HG02884 (cell line): ENCODE measurements around the gene IFIT1B.
A peak's percentile ranks its signal among the peaks of the same experiment; 100 is the strongest.
"Not testable (repeated sequence)": the region's sequence is repeated elsewhere in the genome, so short reads cannot be mapped to it uniquely, and the experiment has no call there.

Source experiments
- ATAC-seq: cut with Tn5 transposase; IDR thresholded peaks from one replicate; pipeline ENCODE4 v1.9.1; 2021; ENCODE audit warnings: mild to moderate bottlenecking, moderate library complexity; ENCODE audit not compliant: unreplicated experiment

IFIT1B gene, protein sequence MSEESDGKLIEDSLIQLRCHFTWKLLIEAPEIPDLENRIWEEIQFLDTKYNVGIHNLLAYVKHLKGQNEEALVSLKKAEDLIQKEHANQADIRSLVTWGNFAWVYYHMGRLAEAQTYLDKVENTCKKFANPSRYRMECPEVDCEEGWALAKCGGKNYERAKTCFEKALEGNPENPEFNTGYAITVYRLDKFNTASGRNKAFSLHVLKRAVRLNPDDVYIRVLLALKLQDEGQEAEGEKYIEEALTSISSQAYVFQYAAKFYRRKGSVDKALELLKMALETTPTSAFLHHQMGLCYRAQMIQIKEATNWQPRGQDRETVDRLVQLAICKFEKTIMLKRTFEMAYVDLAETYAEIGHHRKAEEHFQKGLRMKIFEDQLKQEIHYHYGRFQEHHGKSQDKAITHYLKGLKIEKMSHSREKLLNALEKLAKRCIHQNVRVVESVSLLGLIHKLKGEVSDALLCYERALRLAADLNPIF

DNA sequence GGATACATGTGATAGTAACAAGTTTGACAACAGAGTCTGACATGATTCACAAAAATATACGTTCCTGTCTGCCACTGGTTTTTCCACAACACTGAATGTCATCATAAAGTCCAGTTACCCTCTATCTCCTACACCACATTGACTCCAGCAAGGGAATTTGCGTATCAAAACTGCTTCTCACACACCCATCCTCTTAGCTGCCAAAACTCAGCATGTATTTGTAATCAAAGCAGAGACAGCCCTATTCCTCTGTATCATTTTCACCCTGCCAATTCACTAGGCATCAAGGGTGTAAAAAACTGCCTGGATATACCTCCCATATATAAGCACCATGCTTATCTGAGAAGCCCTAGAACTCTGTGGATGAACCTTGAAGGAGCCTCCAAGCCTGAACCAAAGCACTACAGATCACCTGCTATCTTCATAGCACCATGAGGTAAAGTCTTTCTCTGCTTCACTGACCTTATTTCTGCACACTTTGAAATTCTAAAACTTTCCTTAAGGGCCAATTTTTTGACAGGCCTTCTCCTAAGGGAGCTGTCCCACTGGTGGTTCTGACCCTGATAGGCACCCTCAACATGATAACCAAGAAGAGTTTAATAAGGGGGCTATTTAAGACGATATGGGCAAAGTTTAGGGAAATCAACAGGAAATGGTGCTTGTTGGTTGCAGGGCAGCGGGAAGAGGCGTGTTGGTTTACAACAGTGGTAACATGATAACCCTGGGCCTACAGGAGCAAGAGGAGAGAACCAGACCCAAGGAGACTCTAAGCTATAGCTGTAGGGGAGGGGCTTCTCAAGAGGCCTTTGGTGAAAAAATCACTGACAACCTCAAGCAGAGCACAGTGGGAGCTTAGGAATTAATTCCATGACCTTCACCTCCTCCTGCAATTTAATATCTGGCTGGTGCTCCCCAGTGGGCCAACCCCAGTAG is at the start of gene IFIT1B:
Gene IFIT1B, plus strand, starts transcription at position 352 of the 933 bp plus-strand sequence. Its CDS starts 80 bp downstream, at position 432.
- no peak for ATAC-seq

DNA sequence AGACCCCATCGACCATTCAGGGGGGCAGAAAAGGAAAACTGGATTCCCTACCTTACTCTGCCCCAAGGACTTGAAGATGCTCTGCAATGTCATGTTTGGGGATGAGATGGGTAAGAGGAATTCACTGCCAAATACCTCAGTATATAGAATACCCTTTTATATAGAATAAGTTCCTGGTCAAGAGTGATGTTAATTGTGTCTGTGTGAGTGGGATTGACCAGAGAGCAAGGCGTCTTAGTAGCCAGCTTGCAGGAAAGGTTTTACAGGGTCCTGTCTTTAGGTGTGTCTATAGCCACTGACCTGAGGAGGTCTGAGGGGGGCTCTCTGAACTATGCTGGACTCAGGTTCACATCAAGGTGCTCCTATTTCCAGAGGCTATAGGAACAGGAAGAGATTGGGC is 48.7 kb upstream of the IFIT1B start:
- ATAC-seq, result no peak

DNA sequence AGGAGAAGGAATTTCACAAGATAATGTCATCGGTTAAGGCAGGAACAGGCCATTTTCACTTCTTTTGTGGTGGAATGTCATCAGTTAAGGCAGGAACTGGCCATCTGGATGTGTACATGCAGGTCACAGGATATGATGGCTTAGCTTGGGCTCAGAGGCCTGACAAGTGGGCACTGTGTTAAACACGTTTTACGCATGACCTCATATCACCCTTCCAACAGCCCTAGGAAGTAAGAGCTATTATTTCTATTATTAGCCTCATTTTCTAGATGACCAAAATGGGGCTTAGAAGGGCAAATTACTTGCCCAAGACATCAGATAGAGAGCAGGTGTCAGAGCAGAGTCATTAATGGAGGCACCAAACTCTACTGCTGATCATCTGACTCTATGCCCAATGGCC is 47.8 kb upstream of the IFIT1B start:
- ATAC-seq, result not testable (repeated sequence)

DNA sequence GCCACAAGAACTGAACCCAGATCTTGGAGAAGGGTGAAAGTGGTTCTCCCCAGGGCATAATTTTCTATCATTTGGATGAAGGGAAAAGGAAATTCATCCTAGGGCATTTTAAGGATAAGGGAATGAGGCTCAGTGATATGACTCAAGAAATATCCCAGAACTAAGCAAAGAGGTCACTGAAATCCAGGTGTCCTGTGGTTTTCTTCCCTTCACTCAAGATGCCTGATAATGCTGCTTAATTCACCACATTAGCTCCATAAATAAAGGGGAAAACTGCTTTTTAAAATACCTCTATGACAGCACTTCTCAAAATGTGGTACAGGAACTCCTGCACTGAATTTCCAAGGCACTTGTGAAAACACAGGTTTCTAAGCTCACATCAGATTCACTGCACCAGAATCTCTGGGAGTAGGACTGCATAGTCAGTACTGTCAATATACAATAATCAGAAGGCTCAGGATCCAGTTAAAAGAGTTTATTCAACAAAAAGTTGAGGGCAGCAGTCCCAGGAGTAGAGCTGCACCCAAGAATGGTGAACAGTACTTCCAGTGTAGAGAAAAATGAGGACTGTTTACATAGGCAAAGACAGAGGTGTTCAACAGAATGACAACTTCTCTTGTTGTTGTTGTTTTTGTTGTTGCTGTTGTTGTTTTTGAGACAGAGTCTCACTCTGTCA is 47.2 kb upstream of the IFIT1B start:
- ATAC-seq, result no peak

DNA sequence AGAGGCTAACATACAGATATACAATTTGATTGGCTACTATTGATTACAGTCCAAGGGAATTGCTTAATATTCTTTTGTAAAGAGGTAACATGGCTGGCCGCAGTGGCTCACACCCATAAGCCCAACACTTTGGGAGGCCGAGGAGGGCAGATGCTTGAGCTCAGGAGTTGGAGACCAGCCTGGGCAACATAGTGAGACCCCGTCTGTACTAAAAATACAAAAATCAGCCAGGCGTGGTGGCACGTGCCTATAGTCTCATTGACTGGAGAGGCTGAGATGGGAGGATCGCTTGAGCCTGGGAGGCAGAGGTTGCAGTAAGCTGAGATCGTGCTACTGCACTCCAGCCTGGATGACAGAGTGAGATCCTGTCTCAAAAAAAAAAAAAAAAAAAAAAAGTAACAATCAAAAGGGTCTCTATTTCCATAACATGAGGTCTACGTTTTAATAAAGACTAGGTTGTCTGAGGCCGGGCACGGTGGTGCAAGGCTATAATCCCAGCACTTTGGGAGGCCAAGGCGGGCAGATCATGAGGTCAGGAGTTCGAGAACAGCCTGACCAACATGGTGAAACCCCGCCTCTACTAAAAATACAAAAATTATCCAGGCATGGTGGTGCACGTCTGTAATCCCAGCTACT is 46.3 kb upstream of the IFIT1B start:
- ATAC-seq, result not testable (repeated sequence)

DNA sequence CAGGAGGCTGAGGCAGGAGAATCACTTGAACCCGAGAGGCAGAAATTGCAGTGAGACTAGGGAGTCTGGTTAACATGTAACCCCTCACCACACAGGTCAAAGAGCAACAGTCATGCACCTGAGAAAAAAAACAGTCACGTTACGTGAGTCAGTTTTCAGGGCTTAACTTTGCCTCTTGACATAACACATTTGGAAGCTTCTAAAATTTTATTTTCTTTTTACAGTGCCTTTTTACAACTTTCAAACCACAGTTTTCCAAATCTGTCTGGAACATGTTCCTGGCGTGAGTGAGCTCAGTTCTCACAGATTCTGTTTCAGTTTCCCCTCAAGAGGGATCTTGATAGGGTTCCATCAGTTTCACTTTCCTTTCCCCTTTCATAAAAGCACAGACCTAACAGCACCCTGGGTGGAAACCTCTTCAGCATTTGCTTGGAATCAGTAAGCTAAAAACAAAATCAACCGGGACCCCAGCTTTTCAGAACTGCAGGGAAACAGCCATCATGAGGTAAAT is 45.7 kb upstream of the IFIT1B start:
- peak; percentile 47 for ATAC-seq

DNA sequence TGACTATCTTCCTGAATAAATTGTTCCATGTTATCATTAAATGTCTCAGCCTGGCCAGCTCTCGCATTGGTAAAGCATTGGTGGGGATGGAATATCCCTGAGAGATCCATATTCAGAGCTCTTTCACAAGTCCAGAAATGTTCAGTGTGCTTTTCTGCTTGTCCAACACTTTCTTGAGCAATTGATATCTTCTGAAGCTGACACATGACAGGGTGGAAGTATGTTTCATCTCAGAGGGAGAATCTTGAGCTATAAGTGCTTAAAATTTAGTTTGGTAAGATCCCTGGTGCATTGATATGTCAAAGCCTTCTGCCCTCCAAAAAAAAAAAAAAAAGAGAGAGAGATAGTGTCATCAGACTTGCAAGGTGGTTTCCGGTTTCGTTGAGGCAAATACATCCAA is 42.6 kb upstream of the IFIT1B start:
- no peak for ATAC-seq

DNA sequence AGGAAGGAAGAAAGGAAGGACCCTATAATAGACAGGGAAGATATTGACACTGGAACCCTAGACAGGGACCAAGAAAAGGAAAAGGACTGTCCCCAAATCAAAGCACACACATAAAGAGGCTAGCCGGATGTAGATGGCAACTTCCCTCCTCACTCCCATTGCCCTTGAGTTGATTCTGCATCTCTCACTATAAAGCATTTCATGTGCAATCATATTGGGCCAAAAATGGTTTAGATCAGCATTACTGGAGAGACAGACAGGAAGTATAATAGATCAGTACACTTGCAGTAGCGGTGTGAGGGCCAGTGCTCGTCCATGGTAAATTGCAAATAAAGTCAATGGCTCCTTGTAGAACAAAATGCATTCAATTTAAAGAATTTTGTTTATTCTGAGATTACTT is 41.6 kb upstream of the IFIT1B start:
- no peak for ATAC-seq

DNA sequence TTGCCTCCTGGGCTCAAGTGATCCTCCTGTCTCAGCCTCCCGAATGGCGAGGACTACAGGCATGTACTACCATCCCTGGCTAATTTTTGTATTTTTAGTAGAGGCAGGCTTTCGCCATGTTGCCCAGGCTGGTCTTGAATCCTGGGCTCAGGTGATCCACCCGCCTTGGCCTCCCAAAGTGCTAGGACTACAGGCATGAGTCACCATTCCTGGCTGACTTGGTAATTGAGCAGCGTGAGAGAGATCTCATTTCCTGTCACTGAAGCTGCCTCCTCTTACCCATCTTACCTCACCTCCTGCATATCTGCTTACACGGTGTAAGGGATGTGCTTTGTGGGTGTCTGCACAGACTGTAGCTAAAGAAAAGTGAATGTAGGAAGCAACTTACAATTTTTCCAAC is 40.4 kb upstream of the IFIT1B start:
- no peak for ATAC-seq

DNA sequence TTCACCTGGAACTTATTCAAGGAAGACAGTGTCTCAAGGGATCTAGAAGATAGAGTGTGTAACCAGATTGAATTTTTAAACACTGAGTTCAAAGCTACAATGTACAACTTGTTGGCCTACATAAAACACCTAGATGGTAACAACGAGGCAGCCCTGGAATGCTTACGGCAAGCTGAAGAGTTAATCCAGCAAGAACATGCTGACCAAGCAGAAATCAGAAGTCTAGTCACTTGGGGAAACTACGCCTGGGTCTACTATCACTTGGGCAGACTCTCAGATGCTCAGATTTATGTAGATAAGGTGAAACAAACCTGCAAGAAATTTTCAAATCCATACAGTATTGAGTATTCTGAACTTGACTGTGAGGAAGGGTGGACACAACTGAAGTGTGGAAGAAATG is 39.1 kb upstream of the IFIT1B start:
- no peak for ATAC-seq

DNA sequence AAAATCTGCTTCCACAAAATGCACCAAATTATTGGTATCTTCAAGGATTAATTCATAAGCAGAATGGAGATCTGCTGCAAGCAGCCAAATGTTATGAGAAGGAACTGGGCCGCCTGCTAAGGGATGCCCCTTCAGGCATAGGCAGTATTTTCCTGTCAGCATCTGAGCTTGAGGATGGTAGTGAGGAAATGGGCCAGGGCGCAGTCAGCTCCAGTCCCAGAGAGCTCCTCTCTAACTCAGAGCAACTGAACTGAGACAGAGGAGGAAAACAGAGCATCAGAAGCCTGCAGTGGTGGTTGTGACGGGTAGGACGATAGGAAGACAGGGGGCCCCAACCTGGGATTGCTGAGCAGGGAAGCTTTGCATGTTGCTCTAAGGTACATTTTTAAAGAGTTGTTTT is 38.0 kb upstream of the IFIT1B start:
- no peak for ATAC-seq

DNA sequence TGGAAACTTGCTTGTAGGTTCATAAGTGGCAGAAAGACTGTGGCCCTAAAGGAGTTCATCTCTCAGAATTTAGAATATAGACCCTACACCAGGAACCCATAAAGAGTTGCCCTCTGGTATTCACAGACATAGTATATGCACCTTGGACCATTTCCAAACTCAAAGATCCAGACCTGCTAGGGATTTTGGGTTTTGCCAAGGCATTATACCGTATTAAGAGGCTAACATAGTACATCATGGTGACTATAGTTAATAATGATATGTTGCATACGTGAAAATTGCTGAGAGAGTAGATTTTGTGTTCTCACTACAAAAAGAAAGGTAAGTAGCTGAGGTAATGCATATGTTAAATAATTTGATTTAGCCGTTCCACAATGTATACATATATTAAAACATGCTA is 36.2 kb upstream of the IFIT1B start:
- no peak for ATAC-seq

DNA sequence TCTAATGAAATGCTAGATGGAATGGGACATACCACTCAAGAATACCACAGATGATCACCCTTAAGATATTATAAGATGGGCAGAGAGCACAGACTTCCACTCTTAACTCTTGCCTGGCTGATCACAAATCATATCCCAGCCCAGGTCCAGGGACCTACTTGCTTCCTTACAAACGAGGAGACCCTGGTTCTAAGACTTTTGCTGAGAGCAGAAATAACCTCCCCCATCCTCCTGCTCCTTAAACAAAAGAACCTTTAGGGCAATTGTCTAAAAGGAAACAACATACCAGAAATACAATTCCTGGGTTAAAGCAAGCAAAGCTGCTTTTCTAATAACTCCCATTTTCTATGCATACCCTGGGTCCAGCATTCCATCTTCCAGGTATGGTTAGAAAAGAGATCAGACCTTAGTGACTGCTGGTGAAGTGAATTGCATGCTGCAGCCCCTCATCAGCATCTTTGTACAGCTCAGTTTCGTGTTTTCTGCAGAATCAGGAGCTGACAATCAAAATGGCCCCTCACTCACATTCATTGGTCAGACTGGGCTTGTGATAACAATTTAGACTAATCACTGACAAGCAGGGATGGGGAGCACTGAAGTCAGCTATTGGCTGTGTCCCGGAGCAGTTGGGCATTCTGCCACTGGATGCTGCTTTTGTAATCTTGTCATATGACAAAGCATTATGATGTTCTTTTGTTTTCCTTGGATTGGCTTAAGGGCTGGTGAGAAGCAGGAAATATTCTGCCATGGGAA is 35.5 kb upstream of the IFIT1B start:
- ATAC-seq, result no peak

DNA sequence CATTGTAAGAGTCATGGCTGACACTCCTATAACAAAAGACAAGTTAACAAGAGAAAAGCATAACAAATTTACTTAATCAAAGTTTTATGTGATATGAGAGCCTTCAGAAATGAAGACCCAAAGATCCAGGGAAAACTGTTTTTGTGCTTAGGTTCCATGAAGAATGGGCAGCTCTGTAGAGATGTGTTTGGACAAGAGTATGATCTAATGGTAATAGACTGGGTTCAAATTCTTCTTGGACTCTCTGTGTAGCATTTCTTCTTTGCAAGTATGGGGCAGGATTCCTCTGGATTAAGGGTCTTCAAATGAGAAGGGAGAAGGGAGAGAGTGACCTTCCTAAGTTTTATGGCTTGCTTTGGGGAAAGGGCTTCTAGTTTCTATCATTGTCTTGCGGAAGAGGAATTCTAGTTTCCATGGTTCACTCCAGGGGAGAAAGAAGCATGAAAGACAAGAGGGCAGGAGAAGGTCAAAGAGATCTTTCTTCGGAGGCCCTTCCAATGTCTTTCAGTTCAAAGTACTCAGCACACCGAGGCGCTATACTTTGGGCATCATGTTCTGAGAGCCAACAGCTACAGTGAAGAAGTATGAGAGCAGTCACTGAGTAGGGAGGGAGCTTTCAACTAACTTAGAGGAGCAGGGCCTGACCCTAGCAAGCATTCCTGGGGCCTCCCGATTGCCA is 34.6 kb upstream of the IFIT1B start:
- ATAC-seq, result no peak

DNA sequence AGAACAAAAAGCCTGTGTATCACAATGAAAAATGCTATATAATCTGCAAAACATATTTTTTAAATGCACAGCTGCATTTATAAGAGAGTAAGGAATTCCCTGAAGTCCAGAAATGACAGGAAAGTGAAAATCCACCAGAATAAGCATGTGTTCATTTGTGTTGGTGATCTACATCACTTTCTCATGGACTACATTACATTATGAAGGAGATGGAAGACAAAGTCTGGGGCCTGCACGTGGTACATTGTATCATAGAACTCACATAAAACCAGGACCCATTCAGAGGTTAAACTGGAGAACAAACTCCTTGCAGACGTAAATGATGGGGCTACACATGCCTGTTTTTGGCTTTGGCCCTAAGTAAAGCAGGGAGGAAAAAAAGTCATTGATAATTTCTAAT is 33.7 kb upstream of the IFIT1B start:
- no peak for ATAC-seq

DNA sequence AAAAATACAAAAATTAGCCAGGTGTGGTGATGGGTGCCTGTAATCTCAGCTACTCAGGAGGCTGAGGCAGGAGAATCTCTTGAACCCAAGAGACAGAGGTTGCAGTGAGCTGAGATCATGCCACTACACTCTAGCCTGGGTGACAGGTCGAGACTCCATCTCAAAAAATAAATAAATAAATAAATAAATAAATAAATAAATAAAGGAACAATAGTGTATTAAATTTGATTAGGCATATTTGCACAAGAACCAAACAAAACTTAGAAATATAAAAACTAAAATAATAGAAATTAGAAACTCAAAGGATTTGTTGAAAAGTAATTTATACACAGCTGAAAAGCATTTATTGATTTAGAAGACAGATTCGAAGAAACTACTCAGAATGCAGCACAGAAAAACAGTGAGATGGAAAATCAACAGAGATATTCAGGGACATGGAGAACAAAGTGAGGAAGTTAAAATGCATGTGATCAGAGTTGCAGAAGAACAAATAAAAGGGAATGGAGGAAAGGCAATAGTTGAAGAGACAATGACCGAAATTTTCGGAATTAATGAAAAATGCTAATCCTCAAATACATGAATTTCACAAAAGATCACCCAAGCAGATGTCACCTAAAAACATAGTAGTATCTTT is 32.4 kb upstream of the IFIT1B start:
- no peak for ATAC-seq

DNA sequence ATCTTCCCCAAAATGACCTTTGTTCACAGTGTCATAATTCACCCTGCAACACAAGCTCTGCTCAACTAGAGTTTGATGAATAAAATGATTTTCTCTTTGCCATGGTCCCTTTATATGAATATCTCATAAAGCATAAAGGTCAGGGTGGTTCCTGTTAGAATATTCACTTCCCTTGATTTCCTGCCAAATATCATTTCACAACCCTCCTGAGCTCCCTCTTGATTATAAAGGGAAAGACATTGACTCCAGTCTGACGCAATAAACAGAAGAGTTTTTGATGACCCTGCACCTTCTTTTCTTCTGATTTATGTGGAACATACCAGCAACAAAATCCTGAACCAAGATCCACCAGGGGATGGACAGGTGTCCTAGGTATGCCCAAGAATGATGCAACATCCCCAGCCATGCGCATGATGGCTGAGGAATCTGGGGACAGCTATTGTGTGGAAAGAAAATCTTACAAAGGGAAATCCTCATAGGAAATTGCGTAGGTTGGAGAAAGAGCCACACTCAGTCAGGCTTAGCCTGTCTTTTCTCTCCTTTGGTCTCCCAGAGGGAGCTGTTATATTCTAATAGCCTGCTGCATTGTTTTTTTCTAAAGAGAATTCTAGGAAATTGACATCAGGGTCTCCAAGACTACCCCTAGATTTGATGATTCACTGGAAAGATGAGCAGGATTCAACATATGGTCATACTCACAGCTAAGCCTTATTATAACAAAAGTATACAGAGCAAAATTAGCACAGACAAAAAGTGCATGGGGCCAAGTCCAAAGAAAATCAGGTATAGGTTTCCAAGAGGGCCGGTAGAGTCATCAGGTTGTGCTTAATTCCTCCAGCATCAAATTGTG is 31.2 kb upstream of the IFIT1B start:
- no peak for ATAC-seq
